ENCODE data around the gene CCNF.

DNA sequence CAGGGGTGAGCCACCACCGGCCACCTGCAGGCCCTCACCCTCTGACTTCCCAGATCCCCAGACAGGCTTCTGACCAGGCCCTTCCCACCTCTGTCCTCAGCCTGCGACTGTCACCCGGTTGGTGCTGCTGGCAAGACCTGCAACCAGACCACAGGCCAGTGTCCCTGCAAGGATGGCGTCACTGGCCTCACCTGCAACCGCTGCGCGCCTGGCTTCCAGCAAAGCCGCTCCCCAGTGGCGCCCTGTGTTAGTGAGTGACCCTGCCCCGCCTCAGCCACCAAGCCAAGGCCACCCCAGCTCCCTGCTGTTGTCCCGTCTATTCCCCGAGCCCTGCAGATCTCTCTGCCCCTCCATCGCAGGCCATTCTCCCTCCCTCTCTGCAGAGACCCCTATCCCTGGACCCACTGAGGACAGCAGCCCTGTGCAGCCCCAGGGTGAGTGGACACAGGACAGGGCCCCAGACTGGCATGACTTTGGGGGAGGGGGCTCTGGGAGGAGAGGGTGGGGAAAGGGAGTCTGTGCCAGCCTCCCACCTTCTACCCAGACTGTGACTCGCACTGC, 43.7 kb downstream of the CCNF start:
- TF ChIP-seq POLR2A (IDR thresholded peaks at IDR 0.05) (no peak), POLR2AphosphoS5 (IDR thresholded peaks at IDR 0.05) (no peak)
- TF ChIP-seq, protein P1, sequence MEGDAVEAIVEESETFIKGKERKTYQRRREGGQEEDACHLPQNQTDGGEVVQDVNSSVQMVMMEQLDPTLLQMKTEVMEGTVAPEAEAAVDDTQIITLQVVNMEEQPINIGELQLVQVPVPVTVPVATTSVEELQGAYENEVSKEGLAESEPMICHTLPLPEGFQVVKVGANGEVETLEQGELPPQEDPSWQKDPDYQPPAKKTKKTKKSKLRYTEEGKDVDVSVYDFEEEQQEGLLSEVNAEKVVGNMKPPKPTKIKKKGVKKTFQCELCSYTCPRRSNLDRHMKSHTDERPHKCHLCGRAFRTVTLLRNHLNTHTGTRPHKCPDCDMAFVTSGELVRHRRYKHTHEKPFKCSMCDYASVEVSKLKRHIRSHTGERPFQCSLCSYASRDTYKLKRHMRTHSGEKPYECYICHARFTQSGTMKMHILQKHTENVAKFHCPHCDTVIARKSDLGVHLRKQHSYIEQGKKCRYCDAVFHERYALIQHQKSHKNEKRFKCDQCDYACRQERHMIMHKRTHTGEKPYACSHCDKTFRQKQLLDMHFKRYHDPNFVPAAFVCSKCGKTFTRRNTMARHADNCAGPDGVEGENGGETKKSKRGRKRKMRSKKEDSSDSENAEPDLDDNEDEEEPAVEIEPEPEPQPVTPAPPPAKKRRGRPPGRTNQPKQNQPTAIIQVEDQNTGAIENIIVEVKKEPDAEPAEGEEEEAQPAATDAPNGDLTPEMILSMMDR (IDR thresholded peaks at IDR 0.05) = no peak
